Activated CD8-positive, alpha-beta memory T cell treated with anti-CD3 and anti-CD28 coated beads for 4 hours (primary cell): ENCODE data around the gene RABEP2.
A peak's percentile ranks its signal among the peaks of the same experiment; 100 is the strongest.
"Not testable (repeated sequence)": the region's sequence is repeated elsewhere in the genome, so short reads cannot be mapped to it uniquely, and the experiment has no call there.

Experiments
- DNase-seq, 2 donors: peaks; one replicate each; pipeline ENCODE4 v3.0.0-alpha.2; 2020; ENCODE audit warnings: low read depth in 2 of 2

Gene RABEP2

DNA sequence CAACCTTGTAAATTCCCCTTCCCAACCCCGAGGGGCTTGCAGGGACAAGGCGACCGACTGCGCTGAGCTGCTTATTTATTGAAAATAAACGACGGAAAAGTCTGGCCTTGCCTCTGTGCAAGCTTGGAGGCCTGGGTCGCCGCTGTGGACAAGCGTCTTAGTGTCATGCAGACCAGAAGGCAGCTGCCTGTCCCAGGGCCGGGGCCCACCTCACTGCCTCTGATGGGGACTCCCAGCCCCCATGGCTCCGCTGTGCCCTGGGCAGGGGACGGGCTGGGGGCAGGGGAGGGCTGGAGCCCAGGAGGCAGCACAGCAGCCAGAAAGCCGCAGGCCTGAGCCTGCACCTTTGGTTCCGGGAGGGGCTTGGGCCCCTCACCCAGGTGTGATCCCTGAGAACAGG, 20.7 kb downstream of the RABEP2 start:
- DNase-seq, result no peak

DNA sequence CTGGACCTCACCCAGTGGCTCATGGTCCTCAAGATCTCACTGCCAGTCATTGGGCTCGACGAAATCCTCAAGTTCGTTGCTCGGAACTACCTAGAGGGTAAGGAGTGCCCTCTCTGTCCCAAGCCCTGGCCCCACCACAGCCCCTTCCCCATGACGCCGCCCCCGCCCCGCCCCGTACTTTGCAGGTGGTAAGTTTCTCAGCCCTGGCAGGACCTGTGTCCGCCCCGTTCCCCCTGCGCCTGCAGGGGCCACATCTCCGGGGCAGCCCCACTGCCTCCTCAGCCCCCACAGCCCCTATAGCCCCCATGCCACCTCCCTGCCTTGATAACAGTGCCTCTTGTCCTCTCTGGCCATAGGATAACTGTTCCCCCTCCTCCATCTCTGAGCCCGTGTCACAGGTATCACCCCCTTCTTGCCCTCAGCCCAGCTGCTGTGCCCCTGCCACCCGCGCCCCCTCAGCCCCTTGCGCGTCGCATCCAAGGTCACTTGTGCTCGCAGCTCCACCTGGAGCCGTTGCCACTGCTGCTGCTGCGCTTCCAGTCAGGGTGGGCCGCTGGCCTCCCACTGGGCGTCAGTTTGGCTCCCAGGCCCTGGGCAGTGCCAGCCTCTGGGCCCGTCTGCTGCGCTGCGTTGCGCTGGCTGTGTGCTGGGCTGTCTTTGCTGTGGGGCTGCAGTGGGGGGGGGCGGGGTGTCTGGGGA, 21.5 kb downstream of the RABEP2 start:
- no peak for DNase-seq

DNA sequence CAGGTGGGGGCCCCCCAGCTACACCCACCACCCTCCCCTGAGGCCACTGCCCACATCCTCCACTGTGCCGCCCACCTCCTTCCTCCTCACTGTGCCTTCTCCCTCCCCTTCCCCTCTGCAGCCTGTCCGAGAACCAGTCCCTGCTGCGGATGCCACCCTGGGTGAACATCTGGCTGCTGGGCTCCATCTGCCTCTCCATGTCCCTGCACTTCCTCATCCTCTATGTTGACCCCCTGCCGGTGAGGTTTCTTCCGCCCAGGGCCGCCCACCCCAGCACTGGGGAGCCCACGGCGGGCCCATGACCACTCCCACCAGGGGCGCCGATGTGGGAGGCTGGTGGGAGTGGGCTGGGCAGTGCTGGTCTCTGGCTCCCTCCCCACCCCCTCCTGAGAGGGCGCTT, 22.1 kb downstream of the RABEP2 start:
- no peak for DNase-seq

DNA sequence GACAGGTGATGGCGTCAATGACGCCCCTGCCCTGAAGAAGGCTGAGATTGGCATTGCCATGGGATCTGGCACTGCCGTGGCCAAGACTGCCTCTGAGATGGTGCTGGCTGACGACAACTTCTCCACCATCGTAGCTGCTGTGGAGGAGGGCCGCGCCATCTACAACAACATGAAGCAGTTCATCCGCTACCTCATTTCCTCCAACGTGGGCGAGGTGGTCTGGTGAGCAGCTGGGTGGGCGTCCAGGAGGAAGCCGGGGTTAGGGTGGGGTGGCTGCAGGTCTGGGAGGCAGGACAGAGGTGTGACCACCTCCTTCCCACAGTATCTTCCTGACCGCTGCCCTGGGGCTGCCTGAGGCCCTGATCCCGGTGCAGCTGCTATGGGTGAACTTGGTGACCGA, 23.2 kb downstream of the RABEP2 start:
- DNase-seq, result no peak

DNA sequence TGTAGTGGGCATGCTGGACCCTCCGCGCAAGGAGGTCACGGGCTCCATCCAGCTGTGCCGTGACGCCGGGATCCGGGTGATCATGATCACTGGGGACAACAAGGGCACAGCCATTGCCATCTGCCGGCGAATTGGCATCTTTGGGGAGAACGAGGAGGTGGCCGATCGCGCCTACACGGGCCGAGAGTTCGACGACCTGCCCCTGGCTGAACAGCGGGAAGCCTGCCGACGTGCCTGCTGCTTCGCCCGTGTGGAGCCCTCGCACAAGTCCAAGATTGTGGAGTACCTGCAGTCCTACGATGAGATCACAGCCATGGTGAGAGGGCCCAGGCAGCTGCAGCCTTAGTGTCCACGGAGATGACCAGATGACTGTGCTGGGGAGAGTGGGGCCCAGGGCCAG, 24.4 kb downstream of the RABEP2 start:
- no peak for DNase-seq

DNA sequence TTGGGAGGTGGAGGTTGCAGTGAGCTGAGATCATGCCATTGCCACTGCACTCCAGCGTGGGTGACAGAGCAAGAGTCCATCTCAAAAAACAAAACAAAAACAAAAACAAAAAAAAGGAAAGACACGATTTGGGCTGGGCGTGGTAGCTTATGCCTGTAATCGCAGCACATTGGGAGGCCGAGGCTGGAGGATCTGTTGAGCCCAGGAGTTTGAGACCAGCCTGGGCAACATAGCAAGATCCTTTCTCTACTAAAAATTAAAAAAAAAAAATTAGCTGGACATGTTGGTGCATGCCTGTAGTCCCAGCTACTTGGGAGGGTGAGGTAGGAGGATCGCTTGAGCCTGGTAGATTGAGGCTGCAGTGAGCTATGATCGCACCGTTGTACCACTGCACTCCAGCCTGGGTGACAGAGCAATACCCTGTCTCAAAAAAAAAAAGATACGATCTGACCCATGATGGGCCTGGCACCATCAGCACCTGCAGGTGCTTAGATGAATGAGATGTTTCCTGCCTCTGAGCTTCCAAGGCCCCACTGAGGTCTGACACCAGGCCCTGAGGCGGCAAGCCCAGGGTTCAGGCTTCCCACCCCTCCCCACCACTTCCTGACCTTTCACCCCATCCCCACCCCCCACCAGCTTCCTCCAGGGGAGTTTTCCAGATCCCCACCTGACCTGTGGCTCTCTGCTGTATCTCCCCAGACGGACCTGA, 25.0 kb downstream of the RABEP2 start:
- DNase-seq, result no peak

DNA sequence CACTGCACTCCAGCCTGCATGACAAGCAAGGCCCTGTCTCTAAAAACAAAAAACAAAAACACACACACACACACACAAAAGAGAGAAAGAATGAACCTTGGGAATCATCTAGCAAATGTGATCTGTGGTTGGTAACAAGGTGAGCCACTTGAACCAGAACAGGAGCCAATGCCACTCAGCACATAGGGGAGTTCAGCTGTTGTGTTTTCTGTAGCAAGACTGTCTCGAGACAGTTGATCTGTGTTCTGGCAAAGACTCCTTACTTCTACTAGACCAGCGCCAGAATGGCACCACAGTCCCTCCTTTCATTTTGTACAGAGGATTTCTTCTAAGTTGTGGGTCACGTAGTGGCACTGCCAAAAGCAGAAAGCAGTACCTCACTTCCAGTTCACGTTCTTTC, 26.1 kb downstream of the RABEP2 start:
- no peak for DNase-seq

DNA sequence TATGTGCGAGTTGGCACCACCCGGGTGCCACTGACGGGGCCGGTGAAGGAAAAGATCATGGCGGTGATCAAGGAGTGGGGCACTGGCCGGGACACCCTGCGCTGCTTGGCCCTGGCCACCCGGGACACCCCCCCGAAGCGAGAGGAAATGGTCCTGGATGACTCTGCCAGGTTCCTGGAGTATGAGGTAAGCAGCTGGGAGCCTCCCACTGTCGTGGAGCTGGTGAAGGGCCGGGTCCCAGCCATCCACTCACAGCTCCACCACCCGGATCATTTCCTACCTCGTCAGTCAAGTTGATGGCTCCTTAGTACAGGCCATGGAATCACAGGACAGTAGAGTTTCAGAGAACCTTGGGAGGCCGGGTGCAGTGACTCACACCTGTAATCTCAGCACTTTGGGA, 26.8 kb downstream of the RABEP2 start:
- no peak for DNase-seq

DNA sequence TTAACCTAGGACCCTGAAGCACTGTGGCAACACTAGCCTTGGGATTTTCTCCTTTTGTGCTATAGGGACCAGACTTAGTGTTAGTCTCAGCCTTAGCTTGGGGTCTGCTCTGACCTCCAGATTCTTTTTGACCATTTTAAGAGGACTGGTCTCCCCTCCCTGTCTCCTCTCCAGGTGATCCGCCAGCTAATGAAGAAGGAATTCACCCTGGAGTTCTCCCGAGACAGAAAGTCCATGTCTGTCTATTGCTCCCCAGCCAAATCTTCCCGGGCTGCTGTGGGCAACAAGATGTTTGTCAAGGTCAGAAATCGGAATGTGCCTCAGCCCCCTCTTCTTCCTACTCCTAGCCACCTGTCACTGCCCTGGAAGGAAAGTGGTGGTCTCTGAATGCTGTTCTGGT, 27.2 kb downstream of the RABEP2 start:
- DNase-seq, result no peak

DNA sequence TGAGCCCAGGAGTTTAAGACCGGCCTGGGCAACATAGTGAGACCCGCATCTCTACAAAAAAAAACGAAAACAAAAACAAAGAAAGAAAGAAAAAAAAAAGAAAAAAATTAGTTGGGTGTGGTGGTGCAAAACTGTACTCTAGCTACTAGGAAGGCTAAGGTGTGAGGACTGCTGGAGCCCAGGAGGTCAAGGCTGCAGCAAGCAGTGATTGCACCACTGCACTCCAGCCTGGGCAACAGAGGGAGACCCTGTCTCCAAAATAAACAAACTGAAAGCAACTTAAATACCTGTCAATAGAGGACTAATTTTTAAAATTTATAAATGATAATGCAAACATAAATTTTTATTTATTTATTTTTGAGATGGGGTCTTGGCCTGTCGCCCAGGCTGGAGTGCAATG, 29.4 kb downstream of the RABEP2 start:
- DNase-seq, result no peak

DNA sequence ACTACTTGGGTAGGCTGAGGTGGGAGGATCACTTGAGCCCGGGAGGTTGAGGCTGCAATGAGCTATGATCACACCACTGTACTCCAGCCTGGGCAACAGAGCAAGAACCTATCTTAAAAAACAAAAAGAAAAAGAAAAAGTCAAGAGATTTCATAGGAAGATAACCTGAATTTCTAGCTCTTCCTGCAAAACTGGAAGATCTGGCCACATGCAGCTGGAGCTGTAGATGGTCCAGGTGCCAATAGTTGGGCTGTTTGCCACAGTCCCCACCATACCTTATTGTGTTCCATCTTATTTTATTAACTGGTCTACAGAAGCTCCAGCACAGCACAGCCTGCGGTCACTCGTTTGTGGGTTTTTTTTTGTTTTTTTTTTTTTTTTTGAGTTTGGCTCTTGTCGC, 31.7 kb downstream of the RABEP2 start:
- no peak for DNase-seq

DNA sequence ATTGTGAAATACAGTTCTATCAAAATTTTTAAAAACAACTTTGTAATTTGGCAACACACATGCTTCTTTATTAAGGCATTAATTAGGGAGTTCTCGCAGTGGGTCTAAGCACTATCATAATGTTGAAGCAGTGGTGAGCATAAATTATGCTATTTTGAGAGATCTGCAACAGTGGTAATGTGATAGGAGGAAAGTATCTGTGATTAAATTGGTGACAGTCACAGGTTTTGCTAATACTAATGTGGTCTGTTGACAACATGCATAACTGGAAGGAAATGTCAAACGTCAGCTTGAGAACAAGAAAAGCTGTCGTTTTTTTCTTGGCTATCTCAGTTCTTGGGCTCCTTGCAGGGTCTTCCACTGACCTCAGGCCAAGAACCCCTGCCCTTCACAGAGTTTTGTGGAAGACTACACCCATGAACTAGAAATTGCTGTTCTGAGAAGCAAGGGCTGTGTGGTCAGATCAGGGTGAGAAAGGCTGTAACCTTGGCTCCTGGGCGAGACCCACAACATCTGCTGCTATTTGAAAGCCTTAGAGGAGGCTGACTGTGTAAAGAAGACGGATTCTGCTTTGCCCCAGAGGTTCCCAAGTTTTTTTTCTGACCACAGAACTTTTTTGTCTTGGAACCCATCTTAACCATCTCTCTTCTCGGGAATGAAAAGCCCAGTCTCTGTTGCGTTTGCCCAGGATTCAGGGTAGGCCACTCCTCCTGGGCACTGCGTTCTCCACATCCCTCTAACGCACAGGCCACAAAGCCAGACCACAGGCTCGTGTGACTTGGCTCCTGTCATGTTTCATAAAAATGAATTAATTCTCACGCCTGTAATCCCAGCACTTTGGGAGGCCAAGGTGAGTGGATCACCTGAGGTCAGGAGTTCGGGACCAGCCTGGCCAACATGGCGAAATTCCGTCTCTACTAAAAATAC, 32.8 kb downstream of the RABEP2 start:
- DNase-seq, result no peak

DNA sequence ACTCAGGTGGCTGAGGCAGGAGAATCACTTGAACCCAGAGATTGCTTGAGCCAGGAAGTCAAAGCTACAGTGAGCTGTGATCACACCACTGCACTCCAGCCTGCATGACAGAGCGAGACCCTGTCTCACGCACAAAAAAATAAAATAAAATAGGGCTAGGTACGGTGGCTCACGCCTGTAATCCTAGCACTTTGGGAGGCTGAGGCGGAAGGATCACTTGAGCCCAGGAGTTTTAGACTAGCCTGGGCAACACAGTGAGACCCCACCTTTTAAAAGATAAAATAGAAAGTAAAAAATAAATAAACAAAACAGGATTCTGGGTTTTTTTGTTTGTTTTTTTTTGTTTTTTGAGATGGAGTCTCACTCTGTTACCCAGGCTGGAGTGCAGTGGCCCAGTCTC, 34.7 kb downstream of the RABEP2 start:
- DNase-seq, result not testable (repeated sequence)

DNA sequence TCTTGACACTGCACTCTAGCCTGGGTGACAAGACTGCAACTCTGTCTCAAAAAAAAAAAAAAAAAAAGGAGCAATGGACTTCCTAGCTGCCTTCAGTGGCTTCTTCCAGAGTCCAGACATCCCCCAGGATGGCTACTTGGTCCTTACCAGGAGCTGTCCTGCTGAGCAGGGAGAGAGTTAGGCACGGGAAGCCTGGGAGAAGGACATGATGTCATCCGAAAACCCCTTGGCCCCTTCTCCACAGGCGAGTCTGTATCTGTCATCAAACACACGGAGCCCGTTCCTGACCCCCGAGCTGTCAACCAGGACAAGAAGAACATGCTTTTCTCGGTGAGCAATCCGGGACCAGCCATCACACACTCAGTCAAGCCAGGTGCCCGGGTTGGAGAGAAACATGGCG, 38.1 kb downstream of the RABEP2 start:
- no peak for DNase-seq

DNA sequence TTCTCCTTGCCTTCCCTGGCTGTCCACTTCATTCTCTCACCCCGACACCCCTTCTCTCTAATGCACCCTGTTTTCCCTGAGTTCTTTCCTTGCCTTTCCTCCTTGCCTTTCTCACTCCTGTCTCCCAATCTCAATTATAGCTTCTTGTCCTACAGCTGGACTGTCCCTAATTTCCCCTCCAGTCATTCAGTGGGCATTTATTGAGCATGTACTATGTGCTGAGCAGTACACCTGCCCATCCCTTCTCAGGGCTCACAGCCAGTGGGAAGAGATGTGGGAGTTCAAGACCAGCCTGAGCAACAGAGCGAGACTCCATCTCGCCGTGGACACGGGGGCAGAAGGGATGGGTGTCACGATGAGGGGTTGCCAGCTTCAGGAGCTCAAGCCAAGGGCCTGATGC, 41.0 kb downstream of the RABEP2 start:
- no peak for DNase-seq

DNA sequence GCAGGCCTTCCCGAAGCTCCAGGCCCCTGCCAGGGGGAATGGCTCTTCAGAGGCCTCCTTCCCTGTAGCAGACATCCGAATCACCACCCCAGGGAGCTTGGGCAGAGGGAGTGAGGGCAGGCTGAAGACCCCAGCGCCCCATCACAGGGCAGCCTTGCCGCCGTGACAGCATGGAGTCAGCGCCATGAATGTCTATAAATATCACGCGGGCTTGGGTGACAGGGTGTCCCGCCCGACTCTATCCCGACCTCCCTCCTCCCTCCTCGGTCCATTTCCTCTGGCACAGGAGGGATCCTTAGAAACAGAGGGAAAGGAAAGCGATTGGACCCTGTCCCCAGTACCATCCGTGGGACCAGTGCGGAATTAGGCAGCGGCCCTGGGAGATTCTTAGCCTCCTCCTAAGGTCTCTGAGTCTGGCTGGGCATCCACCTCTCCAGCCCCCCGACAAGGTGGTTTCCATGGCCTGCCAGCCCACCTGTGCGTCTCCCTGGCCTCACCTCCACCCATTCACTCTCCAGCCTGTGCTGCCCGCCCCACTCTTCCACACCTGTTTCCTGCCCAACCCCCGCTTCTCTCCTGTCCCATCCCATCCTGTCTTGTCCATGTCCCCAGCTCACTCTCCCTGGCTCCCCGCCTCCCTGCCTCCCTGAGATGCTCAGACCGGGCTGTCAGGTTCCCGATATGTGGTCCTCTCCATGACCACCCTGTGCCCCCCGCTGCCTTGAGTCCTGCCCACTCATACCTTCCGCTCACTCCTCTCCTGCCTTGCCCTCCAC, 41.6 kb downstream of the RABEP2 start:
- no peak for DNase-seq

DNA sequence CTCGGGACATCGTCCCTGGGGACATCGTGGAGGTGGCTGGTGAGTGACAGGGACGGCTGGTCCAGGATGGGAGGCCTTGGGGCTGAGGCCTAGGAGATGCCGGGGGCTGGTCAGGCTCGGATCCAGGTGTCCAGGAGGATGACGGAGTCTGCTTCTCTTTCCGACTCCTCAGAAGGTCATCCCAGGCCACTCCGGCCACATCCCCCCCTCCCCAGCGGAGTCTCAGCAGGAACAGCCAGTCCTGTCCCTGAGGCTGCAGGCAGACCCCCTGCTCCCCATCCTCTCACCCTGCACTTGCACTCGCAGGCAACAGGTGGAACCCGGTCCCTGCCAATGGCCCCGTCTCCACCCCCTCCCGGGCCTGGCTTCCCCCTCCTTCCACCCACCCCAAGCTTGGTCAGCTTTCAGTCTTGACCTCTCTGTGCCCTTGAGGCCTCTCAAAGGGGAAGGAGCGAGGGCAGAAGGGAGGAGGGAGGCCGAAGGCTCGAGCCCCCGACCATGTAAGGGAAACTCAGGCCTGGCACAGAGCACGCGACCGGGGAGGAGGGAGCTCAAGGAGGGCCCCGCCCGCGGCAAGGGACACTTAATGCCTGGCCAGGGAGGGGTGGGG, 42.4 kb downstream of the RABEP2 start:
- no peak for DNase-seq

DNA sequence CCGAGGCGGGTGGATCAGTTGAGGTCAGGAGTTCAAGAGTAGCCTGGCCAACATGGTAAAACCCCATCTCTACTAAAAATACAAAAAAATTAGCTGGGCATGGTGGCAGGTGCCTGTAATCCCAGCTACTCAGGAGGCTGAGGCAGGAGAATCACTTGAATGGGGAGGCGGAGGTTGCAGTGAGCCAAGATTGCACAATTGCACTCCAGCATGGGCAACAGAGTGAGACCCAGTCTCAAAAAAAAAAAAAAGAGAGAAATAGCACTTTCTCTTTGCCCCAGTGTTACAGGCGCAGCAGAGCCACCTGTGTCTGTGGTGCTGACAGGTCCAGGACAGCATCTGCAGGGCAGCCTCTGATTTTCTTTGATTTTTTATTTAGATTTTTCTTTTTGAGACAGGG, 43.5 kb downstream of the RABEP2 start:
- not testable (repeated sequence) for DNase-seq

DNA sequence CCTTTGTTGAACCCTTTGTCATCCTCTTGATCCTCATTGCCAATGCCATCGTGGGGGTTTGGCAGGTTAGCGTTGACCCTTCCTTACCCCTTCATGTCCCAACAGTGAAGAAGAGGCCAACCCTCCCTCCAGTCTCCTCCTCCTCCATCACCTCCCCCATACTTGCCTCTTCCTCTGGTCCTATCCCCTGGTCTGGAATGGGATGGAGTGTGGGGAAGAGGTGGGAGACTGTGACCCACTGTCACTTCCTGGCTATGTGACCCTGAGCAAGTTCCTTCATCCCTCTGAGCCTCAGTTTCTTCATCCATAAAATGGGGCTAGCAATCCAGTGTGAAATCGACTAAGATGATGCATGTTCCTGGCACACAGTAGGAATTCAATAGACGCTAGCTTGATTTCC, 44.1 kb downstream of the RABEP2 start:
- no peak for DNase-seq

DNA sequence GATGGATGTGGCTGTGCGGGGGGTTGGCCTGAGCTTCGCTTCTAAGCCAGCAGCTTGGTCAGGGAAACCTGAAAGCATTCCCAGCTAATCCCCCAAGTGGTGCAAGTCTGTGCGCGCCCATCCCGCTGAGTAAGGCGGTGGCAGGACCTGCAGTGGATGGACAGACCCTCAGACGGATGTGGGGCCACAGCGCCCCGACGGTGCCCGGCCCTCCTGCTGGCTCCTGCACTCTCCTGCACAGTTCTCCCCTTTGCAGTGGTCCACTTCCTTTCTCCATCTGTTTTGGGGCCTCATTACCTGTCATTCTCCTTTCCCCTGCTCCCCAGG, 44.5 kb downstream of the RABEP2 start:
- DNase-seq, result no peak

DNA sequence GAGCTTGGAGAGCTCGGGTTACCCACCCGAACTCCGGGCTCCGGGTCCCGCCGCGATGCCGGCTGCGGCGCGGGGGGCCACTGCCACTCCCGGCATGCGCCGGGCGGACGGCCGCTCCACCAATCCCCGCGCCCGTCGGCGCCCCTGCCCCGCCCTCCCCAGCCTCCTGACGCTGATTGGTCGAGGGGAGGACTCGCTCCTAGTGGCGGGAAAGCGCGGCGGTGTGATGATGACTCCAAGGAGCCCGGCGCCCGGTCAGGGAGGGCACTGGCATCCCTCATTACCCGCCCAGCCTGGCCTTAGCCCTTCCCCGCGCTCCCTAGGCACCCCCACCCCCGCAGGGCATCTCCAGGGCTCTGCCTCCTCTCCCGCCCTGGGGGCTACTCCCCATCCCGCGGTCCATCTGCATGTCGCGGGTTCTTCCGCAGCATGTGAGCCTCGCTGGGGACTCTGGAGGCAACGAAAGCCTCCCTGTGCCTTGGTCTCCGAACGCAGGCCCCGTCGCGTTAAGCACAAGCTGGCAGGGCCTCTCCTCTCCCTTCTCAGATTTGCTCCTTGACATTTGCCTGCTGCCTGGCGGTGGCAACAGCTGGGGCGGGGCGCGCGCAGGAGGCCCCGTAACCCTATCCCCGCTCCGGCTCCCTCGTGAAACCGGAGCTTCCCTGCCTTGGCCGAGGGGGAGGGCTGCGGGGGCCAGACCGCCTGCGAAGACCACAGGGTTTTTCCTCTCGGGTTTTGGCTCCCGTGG, 45.0 kb downstream of the RABEP2 start:
- DNase-seq, result peak; percentile 76 to 80
